Hippocampal formation (tissue), 2 donors: ENCODE data around the gene FAHD2B.
"Not testable (repeated sequence)": the region's sequence is repeated elsewhere in the genome, so short reads cannot be mapped to it uniquely, and the experiment has no call there.

Source experiments
- DNase-seq, 2 donors: peaks; one replicate each; lab custom pipeline; 2025; lab: John Stamatoyannopoulos, UW

Gene FAHD2B, protein sequence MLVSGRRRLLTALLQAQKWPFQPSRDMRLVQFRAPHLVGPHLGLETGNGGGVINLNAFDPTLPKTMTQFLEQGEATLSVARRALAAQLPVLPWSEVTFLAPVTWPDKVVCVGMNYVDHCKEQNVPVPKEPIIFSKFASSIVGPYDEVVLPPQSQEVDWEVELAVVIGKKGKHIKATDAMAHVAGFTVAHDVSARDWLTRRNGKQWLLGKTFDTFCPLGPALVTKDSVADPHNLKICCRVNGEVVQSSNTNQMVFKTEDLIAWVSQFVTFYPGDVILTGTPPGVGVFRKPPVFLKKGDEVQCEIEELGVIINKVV

DNA sequence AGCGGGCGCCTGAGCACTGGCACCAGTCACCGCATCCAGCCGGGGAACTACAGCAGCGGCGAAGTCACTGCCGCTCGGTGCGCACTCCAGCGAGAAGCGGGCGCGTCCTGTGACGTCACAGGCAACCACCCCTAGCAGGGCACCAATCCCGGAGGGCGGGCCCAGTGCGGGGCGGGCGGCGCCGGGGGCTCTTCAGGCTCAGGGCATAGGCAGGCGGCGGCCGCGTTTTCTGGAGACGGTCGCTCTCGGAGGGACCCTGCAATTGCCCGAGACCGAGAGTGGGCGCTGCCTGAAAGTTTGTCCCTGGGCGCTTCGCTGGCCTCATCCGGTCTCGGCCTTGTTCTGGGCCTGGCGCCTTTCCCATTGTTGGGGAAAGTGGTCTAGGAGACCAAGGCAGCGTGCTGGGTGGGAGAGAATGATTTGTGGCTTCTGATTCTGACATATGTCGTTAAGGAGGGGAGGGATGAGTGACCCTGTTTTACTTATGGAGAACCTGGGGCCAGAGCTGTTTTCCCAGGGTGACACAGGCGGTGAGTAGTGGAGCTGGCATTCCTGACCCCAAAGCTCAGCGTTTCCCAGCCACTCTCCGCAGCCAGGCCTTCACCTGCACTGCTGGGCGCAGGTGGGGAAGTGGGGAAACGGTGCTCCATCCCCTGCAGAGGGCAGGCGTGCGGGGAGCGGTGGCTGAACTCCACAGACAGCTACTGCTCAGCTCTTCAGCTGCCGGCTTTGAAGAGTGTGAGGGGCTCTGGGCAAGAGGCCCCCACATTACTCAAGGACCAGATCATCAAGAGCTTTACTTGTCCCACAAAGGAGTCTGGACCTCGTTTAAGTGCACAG, at the start of gene FAHD2B:
TSS of gene FAHD2B (minus strand) at position 111 of the 840 bp plus-strand sequence. CDS start 3,176 bp downstream, outside the sequence.
- DNase-seq: peak; percentile 59 to 66

DNA sequence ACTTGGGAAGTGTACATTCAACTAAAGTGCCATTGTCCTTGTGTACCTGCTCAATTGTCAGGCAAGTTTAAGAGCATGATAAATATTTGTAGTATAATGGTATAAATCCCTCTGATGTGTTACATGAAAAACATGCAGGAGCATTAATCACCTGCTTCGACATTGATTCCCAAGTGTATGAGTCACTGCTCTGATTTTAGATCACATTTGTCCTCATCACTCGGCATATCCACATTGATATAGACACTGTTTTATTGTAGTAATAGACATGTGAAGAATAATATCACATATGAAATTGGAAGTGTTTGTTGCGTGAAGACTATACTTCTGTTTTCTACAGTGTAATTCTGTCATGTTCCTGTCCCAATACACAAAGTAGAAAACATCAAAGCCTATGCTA, 49.3 kb upstream of the FAHD2B start:
- DNase-seq: not testable (repeated sequence)

DNA sequence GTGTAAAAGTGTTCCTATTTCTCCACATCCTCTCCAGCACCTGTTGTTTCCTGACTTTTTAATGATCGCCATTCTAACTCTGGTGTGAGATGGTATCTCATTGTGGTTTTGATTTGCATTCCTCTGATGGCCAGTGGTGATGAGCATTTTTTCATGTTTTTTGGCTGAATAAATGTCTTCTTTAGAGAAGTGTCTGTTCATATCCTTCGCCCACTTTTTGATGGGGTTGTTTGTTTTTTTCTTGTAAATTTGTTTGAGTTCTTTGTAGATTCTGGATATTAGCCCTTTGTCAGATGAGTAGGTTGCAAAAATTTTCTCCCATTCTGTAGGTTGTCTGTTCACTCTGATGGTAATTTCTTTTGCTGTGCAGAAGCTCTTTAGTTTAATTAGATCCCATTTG, 34.4 kb upstream of the FAHD2B start:
- not testable (repeated sequence) for DNase-seq

DNA sequence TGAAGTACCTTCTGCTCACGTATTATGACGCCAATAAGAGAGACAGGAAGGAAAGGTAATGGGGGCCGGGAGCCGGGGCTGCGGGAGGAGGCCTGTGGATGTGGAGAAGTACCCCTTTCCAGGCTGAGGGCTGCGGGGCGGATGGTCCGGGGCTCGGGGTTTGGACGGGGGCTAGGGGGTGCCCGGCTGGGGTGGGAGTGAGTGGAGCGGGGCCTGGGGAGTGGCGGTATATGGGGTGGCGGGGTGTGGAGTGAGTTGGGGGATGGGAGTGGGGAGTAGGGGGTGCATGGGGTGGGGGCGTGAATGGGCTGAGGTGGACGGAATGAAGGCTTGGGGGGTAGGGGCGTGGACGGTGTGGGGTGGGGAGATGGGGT, 19.2 kb upstream of the FAHD2B start:
- DNase-seq: not testable (repeated sequence)

DNA sequence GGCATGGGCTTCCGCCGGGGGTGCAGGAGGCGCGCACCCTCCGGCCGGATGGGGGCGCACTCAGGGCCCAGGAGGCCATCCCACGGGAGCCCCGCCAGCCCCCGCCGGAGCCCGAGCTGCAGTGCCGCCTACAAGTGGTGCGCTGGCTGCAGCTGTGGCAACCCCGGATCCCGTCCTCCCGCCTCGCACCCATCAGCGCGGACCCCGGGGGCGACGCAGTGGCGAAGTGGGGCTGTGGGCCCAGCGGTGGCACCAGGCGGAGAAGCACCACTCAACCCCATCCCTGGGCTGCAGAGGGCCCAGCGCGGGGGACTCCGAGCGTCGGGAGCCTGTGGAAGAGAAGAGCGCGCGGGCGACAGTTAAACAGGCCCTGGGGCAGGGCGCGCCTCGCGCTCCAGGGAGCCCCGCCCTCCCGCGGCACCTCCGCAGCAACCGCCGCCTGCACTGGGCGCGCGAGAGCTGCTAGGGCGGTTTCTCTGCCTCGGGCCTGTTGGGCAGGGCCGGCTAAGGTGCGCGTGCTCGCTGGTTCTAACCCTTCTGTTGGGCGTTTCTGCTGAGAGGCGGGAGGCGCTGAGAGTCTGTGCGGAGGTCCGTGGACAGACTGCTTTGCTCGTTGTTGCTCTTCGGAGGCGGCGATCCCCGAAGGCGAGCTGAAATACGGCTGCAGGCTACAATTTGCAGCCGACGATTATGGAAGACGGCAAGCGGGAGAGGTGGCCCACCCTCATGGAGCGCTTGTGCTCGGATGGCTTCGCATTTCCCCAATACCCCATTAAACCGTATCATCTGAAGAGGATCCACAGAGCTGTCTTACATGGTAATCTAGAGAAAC, 18.6 kb upstream of the FAHD2B start, which contains the start of gene ANKRD36:
TSS of gene ANKRD36 (plus strand) at position 104 of the 832 bp plus-strand sequence. CDS start at position 691, 587 bp downstream.
- DNase-seq: not testable (repeated sequence)

DNA sequence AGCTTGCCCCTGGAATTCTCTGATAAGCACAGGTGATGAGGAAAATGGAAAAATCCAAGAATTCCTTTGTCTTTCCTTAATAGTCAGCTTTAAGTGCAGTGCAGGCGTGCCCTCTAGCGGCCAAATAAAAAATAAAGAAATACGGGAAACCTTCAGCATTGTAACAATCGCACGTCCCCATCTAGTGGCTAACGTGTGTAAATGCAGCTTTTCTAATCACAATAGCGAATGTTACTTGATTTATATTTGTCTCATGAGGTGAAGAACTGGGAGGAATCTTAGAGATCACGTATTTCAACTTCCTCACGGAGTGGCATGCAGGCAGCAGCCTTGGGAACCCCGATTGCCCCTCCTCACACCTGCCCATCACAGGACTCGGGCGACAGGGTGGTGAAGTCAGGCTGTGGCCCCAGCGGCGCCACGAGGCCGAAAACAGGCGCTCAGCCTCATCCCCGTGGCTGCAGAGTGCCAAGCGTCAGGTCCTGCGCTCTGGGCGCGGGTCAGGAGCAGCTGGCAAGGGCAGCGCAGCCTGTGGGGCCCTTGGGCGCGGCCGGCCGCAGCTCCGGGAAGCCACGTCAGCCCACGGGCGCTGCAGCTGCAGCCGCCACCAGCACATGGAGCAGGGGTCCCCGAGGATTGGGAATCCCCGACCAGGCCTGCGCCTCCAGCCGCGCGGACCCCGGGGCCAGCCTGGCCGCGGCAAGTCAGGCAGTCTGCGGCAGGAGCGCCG, 17.8 kb upstream of the FAHD2B start:
- DNase-seq: not testable (repeated sequence)

DNA sequence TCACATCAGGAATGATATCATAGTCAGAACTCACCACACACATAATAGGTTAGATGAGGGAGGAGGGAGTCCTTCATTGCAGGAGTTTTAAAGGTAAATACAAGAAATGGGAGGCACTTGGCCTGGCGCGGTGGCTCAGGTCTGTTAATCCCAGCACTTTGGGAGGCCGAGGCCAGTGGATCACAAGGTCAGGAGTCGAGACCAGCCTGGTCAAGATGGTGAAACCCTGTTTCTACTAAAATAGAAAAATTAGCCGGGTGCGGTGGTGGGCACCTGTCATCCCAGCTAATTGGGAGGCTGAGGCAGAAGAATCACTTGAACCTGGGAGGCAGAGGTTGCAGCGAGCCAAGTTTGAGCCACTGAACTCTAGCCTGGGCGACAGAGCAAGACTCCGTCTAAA, 16.6 kb upstream of the FAHD2B start:
- DNase-seq: not testable (repeated sequence)

DNA sequence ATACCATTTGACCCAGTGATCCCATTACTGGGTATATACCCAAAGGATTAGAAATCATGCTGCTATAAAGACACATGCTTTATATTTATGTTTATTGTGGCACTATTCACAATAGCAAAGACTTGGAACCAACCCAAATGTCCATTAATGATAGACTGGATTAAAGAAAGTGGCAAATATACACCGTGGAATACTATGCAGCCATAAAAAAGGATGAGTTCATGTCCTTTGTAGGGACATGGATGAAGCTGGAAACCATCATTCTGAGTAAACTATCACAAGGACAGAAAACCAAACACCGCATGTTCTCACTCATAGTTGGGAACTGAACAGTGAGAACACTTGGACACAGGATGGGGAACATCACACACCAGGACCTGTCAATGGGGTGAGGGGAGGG, 12.2 kb upstream of the FAHD2B start:
- DNase-seq: not testable (repeated sequence)

DNA sequence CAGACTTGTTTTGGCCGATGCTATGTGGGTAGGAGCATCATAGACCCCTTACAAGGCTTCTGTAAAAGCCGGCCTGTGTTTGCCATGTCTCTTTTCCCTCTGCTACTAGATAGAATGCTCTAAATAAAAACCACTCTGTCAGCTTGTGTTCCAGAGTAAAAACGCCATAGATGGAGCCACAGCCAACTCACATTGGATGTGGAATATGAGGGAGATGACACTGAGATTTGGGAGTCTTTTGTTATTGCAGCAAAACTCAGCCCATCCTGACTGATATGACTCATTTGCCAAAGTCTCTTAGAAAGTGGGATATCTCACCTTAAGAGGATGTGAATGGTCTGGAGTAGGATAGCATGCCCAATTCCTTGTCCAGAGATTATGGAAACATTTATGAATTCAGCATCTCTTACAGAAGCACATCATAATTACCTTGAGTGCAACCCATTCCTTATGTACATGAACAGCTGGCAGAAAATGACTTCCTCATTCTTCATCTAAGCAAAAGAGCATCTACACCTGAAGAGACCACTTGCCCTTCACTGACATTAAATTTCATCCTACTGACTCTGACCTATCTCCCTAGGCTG, 4.2 kb upstream of the FAHD2B start:
- DNase-seq: not testable (repeated sequence)

DNA sequence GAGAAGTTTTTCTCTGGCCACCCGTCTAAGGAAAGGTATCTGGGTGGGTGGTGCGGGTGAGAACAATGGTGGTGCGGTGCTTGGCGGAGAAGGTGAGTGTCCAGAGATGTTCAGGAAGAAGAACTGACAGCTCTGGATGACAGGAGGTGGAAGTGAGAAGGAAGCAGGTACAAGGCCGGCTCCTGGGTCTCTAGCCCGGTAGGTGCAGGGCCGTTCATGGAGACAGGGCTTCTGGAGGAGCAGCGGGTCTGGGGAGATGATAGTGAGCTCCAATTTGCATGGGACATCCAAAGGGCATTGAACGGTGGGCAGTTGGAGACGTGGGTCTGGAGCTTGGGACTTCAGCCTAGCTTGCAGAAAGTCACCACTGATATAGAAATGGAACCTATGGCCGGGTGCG, 979 bp upstream of the FAHD2B start:
- no peak for DNase-seq

DNA sequence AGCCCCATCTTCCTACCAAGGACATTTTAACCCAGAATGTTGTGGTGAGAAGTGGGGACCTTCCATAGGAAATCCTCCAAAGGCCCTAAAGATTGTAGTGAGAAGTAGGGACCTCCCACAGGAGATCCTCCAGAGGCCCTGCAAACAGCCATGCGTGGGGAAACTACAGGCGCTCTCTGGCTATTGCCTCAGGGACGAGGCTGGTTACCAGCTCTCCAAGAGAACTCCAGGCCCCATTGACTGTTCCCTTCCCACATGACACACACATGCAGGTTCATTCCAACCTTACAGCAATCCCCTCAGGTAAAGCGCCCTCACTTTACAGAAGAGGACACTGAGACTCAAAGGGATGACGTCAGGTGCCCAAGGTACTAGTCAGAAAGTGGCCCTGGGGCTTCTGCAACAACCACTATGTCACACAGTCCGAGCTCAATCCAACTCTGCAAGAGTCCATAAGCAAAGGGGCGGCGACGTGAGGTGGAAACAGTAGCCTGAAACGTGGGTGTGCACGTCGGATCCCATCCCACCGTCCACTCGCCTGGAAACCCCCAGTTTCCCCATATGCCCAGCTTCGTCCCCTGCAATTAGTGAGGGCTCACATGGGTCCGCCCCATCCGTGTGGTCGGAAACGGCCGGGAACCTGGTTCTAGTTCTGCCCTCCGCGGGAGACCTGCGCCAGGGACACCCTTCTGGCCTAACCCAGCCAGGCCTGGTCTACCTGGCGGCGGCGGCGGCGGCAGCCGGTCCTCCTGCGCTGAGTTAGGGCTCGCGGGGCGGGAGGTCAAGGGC, 505 bp downstream of the FAHD2B start:
- not testable (repeated sequence) for DNase-seq

DNA sequence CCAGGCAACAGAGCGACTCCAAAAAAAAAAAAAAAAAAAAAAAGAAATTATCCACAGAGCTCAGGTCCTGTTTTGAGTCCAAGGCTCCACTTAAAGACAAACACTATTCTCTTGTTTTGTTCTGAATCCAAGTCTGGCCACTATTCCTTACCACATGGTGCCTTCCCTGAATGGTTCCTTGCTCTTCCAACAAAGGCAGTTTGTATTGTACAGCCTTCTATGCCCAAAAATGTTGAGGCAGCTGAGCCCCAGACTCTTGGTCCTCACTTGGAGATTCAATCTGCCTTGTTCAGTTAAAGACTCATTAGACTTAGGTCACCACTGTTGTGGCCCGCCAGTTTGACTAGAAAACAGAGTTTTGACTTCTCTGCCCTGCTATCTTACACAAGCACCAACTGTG, 1.7 kb downstream of the FAHD2B start:
- DNase-seq: peak in 1 of 2 donors; percentile 28

DNA sequence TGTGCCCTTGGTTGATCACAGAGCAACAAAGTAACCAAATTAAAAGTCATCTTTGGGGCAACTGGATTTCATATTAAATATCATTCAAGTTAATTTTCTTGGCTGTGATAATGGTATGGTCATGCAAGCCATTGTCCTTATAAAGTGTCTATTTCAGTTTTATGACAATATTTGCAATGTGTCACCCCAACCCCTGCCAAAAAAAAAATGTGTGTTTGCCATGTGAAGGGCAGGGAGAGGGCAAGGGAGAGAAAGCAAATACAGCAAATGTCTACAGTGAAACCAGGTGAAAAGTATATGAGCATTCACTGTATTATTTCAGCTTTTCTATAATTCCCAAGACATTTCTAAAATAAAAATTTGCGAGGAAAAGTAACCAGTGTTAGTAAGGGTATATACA, 6.0 kb downstream of the FAHD2B start:
- not testable (repeated sequence) for DNase-seq

DNA sequence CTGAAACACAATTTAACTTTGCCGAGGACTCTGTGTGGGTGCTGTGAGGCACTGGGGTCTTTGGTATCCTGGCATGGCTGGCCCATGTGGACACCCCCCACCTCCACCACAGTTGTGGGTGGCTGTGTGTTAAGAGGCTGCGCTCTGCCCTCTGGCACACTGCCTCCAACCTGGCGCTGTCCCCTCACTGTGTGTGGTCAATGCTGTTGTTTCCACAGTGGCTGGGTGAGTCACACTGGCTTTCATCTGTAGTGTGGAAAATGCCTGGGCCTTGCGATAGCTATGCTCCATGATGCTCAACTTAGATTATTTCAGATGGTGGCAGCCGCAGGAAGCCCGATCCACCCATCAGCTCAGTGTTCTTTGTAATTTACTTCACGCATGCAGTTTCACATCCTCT, 9.6 kb downstream of the FAHD2B start:
- DNase-seq: not testable (repeated sequence)

DNA sequence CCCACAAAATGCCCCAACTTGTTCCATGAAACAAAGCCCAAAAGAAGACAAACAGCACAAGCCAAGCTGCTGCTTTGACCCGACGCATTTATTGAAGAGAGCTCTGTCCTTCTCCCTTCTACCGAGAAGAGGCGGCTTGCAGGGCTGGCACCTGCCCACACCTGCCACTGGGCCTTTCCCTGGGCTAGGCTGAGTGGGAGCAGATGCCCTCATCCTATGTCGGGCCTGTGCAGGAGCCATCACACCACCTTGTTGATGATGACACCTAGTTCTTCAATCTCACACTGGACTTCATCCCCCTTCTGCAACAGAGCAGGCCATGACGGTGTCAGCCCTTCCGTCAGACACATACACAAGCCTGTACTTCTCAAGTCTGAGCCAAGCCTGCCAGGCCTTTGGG, 11.2 kb downstream of the FAHD2B start:
- not testable (repeated sequence) for DNase-seq

DNA sequence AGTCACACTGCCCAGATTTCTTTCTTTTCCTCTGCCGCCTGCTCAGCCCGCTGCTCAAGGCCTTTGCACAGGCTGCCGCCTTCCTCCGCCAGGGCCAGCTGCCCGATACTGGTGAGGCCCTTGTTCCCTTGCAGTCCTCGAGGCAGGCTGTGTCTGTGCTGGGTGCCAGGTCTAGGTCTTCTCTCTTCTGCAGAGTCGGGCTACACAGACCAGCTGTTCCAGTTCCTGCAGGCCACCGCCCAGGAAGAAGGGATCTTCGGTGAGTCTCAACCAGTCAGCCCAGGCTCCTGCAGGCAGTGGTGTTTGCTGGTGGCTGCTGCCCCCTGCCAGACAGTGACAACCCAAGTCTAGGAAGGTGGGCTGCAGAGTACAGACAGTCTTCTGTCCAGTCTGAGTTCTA, 12.5 kb downstream of the FAHD2B start:
- not testable (repeated sequence) for DNase-seq

DNA sequence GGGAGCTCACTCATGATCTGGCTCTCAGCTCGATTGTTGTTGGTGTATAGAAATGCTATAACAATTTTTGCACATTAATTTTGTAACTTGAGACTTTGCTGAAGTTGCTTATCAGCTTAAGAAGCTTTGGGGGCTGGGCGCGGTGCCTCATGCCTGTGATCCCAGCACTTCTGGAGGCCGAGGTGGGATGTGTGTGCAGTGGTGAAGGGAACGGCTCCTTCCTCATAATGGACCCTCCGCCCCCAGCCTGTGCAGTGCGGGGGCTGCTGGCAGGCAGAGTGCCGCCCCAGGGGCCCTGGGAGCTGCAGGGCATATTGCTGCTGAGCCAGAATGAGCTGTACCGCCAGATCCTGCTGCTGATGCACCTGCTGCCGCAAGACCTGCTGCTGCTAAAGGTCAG, 13.8 kb downstream of the FAHD2B start:
- DNase-seq: not testable (repeated sequence)

DNA sequence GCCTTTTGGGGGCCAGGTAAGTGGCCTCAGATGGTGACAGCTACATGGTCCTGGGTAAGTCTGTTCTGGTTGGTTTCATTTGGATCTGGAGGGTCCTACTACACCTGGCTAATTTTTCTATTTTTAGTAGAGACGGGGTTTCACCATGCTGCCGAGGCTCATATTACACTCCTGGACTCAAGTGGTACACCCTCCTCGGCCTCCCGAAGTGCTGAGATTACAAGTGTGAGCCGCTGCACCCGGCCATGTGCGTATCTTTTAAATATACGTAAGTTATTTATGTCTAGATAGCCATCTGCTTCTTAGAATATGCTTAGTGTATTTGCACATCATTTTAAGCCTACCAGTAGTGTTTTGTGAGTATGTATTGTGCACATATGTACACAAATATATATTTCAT, 17.5 kb downstream of the FAHD2B start:
- DNase-seq: not testable (repeated sequence)

DNA sequence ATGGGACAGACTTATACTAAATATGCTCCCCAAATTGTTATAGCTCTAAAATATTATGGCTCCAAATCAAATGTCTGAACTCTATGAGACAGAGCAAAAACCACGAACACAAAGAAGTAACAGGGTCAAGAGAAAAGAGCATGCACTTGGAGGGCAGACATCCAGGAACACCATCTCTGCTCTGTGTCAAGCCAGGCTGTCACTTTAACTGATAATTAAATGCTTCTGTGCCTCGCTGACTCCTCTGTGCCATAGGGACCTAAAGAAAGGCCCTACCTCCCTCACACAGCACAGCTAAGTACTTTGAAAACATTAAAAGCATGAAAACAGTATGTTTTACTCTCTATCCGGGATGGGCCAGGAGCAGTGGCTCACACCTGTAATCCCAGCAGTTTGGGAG, 23.8 kb downstream of the FAHD2B start:
- DNase-seq: not testable (repeated sequence)

DNA sequence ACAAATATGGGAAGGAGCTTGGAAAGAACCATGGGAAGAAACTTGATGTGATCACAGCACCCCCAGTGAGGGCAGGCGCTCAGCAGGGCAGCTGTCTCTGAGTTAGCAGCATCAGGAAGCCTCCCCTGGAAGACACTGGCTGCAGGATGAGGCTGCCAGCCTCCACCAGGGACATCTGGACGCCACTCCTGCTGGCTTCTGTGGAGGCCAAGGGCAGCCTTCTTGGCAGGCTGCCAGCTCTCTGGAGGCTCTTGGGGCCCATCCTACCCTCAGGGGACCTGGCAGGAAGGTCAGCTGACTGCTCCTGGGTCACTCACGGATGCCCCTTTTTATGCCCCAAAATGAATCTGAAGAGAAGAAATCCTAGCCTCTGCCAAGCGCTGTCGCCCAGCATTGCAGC, 26.0 kb downstream of the FAHD2B start:
- DNase-seq: not testable (repeated sequence)
